B cell (primary cell): Measurements from ENCODE around the gene ARHGAP18. TPM values are rescaled to one million over a fixed set of nuclear protein-coding genes. Genes with fewer than 3 reads are reported as not detected.

ENCODE experiments used
- ATAC-seq: fragments of 200-7000 bp; cut with Tn5 transposase; one replicate; pipeline ENCODE4 v1.10.0; 2021; ENCODE audit warnings: low read depth, mild to moderate bottlenecking, moderate number of reproducible peaks, moderate library complexity
- CTCF ChIA-PET: fragments of 350-600 bp; sonication (Branson Sonifier 250); formaldehyde crosslinking; loops from one replicate; lab custom pipeline; 2021; ENCODE audit warnings: antibody characterized with exemption, inconsistent platforms; lab: Charles Lee
- POLR2A ChIA-PET: fragments of 350-600 bp; sonication (Branson Sonifier 250); formaldehyde crosslinking; loops from one replicate; lab custom pipeline; 2021; ENCODE audit warnings: antibody characterized with exemption; lab: Charles Lee
- DNase-seq: peaks from one replicate; pipeline ENCODE4 v3.0.0; 2013
- H2AFZ ChIP-seq: 2 replicates; pipeline ENCODE4 v1.6.1; 2012; ENCODE audit warnings: mild to moderate bottlenecking, low read depth, low read length; ENCODE audit not compliant: insufficient read depth, poor library complexity, severe bottlenecking
- H3K27ac ChIP-seq, 2 donors: 1 replicate in 1 of 2; 2 replicates in 1 of 2; pipeline ENCODE4 v1.5.1; 2012 to 2013; ENCODE audit warnings: low read length in 2 of 2, mild to moderate bottlenecking in 2 of 2, moderate library complexity in 1 of 2
- H3K27me3 ChIP-seq, 4 experiments: fragments of 200-600 bp in 1 of 4; sonication (generic) in 1 of 4; replicated peaks in 1 of 4; 1 replicate in 2 of 4; 2 replicates in 2 of 4; pipeline versions ENCODE4 v1.6.1 to v1.7.0; 2013 to 2016; ENCODE audit warnings: low read length in 3 of 4, mild to moderate bottlenecking in 2 of 4, mixed read lengths in 1 of 4, moderate library complexity in 1 of 4; ENCODE audit not compliant: insufficient read depth in 4 of 4, control insufficient read depth in 3 of 4; ENCODE audit errors: control extremely low read depth in 1 of 4
- H3K36me3 ChIP-seq, 2 experiments: replicated peaks in 1 of 2; 1 replicate in 1 of 2; 2 replicates in 1 of 2; pipeline versions ENCODE4 v1.6.1 to v1.7.1; 2013; ENCODE audit warnings: low read length in 1 of 2; ENCODE audit not compliant: insufficient read depth in 2 of 2, control insufficient read depth in 1 of 2; ENCODE audit errors: control extremely low read depth in 1 of 2, extremely low read depth in 1 of 2
- H3K4me1 ChIP-seq, 2 donors: fragments of 200-600 bp in 1 of 2; sonication (generic) in 1 of 2; 1 replicate in 1 of 2; 2 replicates in 1 of 2; pipeline versions ENCODE4 v1.5.1 to v1.6.1; 2013 to 2017; ENCODE audit warnings: low read length in 2 of 2; ENCODE audit not compliant: control insufficient read depth in 2 of 2, insufficient read depth in 2 of 2
- H3K4me2 ChIP-seq: replicated peaks from 2 replicates; pipeline ENCODE3; 2012; ENCODE audit warnings: mild to moderate bottlenecking, low read depth, low read length; ENCODE audit not compliant: poor library complexity, severe bottlenecking
- H3K4me3 ChIP-seq, 5 experiments: fragments of 200-600 bp in 1 of 5; sonication (generic) in 1 of 5; 1 replicate in 3 of 5; 2 replicates in 2 of 5; pipeline versions ENCODE4 v1.5.1 to v1.7.0; 2011 to 2016; ENCODE audit warnings: low read length in 4 of 5, mild to moderate bottlenecking in 4 of 5, low read depth in 2 of 5, control low read depth in 1 of 5, moderate library complexity in 1 of 5; ENCODE audit not compliant: insufficient read depth in 1 of 5; ENCODE audit errors: control extremely low read depth in 1 of 5, extremely low read depth in 1 of 5
- H3K79me2 ChIP-seq: fragments of 200-600 bp; sonication (generic); one replicate; pipeline ENCODE4 v1.6.0; 2016; ENCODE audit warnings: low read length; ENCODE audit not compliant: control insufficient read depth, insufficient read depth
- H3K9ac ChIP-seq: fragments of 200-600 bp; sonication (generic); 2 replicates; pipeline ENCODE4 v1.6.1; 2017; ENCODE audit warnings: mild to moderate bottlenecking, low read length, moderate library complexity
- H3K9me3 ChIP-seq, 3 donors: one replicate each; pipeline versions ENCODE4 v1.6.1 to v1.7.1; 2013; ENCODE audit warnings: low read length in 2 of 3; ENCODE audit not compliant: control insufficient read depth in 2 of 3, insufficient read depth in 1 of 3; ENCODE audit errors: control extremely low read depth in 1 of 3
- H4K20me1 ChIP-seq: 2 replicates; pipeline ENCODE4 v1.6.0; 2012; ENCODE audit warnings: mild to moderate bottlenecking, low read length; ENCODE audit not compliant: insufficient read depth, control insufficient read depth, poor library complexity, severe bottlenecking
- H3K27ac Mint-ChIP-seq: one replicate; pipeline ENCODE4 v1.8.0; 2021; ENCODE audit warnings: mixed read lengths
- H3K27me3 Mint-ChIP-seq: one replicate; pipeline ENCODE4 v1.8.0; 2021; ENCODE audit warnings: mixed read lengths
- H3K4me1 Mint-ChIP-seq: one replicate; pipeline ENCODE4 v1.8.0; 2021; ENCODE audit warnings: mixed read lengths
- H3K4me3 Mint-ChIP-seq: one replicate; pipeline ENCODE4 v1.8.0; 2021; ENCODE audit warnings: mixed read lengths
- H3K9me3 Mint-ChIP-seq: one replicate; pipeline ENCODE4 v1.8.0; 2022; ENCODE audit warnings: mixed read lengths; ENCODE audit not compliant: insufficient read depth
- CTCF ChIP-seq: fragments of 200-600 bp; IDR thresholded peaks from one replicate; pipeline ENCODE4 v1.8.0; 2022; ENCODE audit warnings: antibody characterized with exemption, mild to moderate bottlenecking
- EZH2 ChIP-seq: IDR thresholded peaks from 2 replicates; pipeline ENCODE4 v1.6.1; 2012; ENCODE audit warnings: borderline replicate concordance, low read depth, mild to moderate bottlenecking, moderate library complexity, low read length; ENCODE audit not compliant: insufficient read depth, poor library complexity, severe bottlenecking
- WGBS: methylation state at CpG from one replicate; pipeline ENCODE4 v1.1.5; 2013; ENCODE audit warnings: missing lambda C conversion rate; ENCODE audit not compliant: insufficient coverage; 5-methylcytosine and 5-hydroxymethylcytosine counted together
- intact Hi-C: fragments of 100-400 bp; cut with micrococcal nuclease; formaldehyde crosslinking; loops from one replicate; pipeline ENCODE4 v1.10.0; 2022
- polyA plus RNA-seq: library from polyadenylated mRNA; depleted of rRNA; stranded (reverse); fragments of >200 nt; gene quantifications from 2 replicates; pipeline ENCODE4 v1.2.3, GENCODE V29; 2012
- total RNA-seq, 2 donors: library from RNA; stranded (reverse); fragments of 120-200 nt in 1 of 2; gene quantifications; 1 replicate in 1 of 2; 2 replicates in 1 of 2; pipeline versions ENCODE4 v1.2.3 to v1.2.4, GENCODE V29; 2013 to 2022

The ARHGAP18 gene
- total and polyA plus RNA-seq, 2 donors (not counting 1 experiment from before 2014, with no cell fraction given): 0.95 to 3.9 TPM

- H2AFZ ChIP-seq: no peak overlapping the region
- Mint-ChIP-seq H3K27ac (peak overlapping the region; percentile 51), H3K9me3 (no peaks in the 10 kb centered on the region), H3K4me3 (peak overlapping the region; percentile 29), H3K4me1 (peaks cover 47% of the 10 kb centered on the region), H3K27me3 (no peaks in the 10 kb centered on the region)
- H3K27me3 ChIP-seq: no peaks in the 10 kb centered on the region
- POLR2A ChIA-PET: interaction anchor here (1.0 kb wide), 1 partner anchor 27 kb away, joined by 3 read pairs; the partner anchor contains the start of gene ARHGAP18
- CTCF ChIA-PET: interaction anchor here (0.9 to 2.1 kb wide), 9 partner anchors 11 to 338 kb away, joined by 3 to 7 read pairs (median 5); no protein-coding TSS in a partner anchor
- DNase-seq (peak; percentile 73), ATAC-seq (peak; percentile 98)
- peak overlapping the region; percentile 57 for H3K4me2 ChIP-seq
- no peak overlapping the region for H3K4me3 ChIP-seq
- H3K27ac ChIP-seq: peak overlapping the region; percentile 21 to 37
- 2% methylated on average over 7 of the region's 9 CpGs for WGBS
- peaks cover 15% of the 10 kb centered on the region for H4K20me1 ChIP-seq
- TF ChIP-seq EZH2 (no peak), CTCF (no peak)
- peaks cover 30% of the 10 kb centered on the region for H3K79me2 ChIP-seq
- H3K4me1 ChIP-seq: peaks cover 40 to 46% of the 10 kb centered on the region in 2 donors
- H3K9ac ChIP-seq: no peak overlapping the region
- intact Hi-C loops: loop anchor here (1.0 kb wide), 1 partner anchor 11 kb away; no protein-coding TSS in a partner anchor
- H3K9me3 ChIP-seq: no peaks in the 10 kb centered on the region
- no peaks in the 10 kb centered on the region for H3K36me3 ChIP-seq
Measured at GRCh38 chr6:129683601-129684322, 26.2 kb downstream of the ARHGAP18 start.

GRCh38 chr6:129681913-129682205 lies 28.1 kb downstream of the ARHGAP18 start:
- H3K27ac Mint-ChIP-seq: no peak overlapping the region
- Histone ChIP-seq H3K4me3 (no peak overlapping the region), H3K27ac (no peak overlapping the region), H3K9me3 (no peaks in the 10 kb centered on the region), H3K9ac (no peak overlapping the region), H3K4me2 (no peak overlapping the region), H3K79me2 (peaks cover 25% of the 10 kb centered on the region), H3K4me1 (peaks cover 30 to 35% of the 10 kb centered on the region in 2 donors), H3K27me3 (no peaks in the 10 kb centered on the region), H4K20me1 (peaks cover 6% of the 10 kb centered on the region), H3K36me3 (no peaks in the 10 kb centered on the region), H2AFZ (no peak overlapping the region)
- ChIA-PET CTCF (interaction anchor here (1.2 to 2.2 kb wide), 3 partner anchors 49 to 339 kb away, joined by 3 to 6 read pairs (median 4); no protein-coding TSS in a partner anchor), POLR2A (no interaction called here)
- no CpG with 5 or more reads among the region's 2 CpGs for WGBS
- ATAC-seq: no peak
- H3K9me3 Mint-ChIP-seq: no peaks in the 10 kb centered on the region
- no peak overlapping the region for H3K4me3 Mint-ChIP-seq
- TF ChIP-seq EZH2: no peak
- TF ChIP-seq CTCF: no peak
- peaks cover 34% of the 10 kb centered on the region for H3K4me1 Mint-ChIP-seq
- no peaks in the 10 kb centered on the region for H3K27me3 Mint-ChIP-seq
- no peak for DNase-seq
- intact Hi-C loops: no loop called here
